Anterior cingulate cortex (tissue), 58 donors: Measurements from ENCODE around the gene NAT9.

Experiments used
- DNase-seq, 58 donors: peaks; one replicate each; lab custom pipeline; 2025; lab: John Stamatoyannopoulos, UW

The NAT9 gene

DNA sequence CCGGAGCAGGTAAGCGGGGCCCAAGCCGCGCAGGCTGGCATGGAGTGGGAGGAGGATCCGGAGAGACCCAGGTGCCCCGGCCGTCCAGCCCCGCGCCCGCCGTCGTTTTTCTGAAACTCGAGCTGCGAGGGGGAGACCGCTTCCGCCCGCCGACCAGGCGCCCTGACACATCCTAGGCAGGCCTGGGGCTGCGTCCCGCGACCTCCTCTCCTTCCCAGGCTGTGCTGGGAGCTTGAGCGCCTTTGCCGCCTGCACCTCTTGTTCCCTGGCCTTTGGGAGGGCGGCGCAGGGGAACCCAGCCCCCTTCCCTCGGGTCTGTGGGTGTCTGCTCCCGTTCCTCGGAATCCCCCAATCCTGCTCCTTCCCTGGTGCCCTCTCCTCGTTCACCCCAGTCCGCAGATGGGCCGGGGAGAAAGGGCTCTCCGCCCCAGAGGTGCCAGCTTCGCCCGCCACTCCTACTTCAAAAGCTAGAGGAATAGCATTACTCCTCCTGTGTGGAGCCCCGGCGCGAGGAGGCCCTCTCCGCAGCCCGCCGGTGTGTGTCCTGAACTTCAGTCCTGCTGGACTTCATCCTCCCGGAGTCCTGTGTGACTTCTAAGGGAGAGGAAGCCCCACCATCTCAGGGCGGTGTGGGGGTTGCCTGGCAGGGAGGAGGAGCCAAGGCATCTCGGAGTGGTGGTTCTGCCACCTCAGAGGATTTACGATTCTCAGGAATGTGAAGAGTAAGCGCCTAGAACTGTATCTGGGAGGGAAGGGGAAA lies 26.7 kb downstream of the NAT9 start:
- no peak for DNase-seq

GRCh38 chr17:74748529-74749278 lies 27.4 kb downstream of the NAT9 start, which contains the start of gene NHERF1:
Gene NHERF1, plus strand, starts transcription at chr17:74748628. Its CDS starts 219 bp downstream, at chr17:74748847.
- DNase-seq, result peak in 54 of 58 donors; percentile 19 to 94 (median 87)

DNA sequence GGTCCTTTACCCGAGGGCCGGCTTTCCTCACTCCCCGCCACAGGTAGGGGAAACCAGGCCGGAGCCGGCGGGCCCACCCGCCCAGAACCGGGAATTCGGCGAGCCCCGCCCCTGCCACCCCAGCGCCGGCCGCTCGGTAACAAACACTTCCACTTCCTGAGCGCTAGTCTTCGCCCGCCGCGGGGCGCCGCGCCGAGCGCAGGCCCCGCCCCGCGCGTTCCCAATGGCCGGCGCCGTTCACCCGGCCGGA lies 27.9 kb downstream of the NAT9 start:
- peak in 4 of 58 donors; percentile 21 to 81 (median 78) for DNase-seq

DNA sequence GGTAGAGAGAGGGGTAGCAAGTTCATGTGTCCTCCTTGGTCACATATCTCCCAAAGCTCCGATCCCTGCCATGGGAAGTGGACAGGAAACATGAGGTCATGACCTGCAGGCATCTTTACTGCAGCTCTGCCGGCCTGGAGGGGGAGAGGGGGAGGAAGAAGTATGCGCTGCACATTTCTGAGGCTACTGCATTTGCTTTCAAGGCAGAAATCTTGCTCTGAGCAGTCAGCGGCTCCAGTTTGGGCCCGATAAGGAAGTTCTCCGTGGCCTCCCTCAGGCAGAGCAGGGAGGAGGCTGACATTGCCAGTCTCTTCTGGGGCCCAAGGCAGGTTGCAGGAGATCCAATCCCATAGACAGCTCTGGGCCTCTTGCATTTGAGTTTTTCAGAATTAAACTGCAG lies 29.2 kb downstream of the NAT9 start:
- no peak for DNase-seq

GRCh38 chr17:74746376-74746775 lies 29.8 kb downstream of the NAT9 start:
- DNase-seq, result no peak

DNA sequence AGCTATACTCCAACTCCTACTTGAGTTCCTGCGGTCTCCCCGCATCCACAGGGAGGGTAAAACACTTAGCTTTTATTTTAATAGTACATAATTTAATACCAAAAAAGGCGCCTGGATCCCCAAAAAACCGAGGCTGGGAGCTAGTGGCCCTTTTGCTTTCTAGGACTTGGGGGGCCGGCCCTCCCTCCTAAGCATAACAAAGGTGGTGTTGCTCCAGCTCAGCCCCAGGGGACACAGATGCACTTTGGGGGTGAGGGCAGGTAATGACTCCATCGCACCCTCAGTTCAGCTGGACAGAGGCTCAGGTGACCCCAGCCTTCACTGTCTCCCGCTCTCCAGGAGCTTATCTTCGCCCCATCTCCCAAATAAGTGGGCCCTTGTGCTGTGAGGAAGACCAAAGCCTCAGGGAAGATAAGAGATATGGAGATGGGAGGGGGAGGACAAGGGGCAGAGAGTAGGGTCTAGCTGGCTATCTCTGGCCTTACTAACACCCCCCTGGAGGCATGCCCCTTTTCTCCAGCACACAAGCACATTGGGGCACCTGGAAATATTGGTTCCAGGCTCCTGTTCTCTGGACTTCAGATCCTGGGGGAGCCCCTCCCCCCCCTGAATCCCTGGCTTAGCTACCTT lies 30.5 kb downstream of the NAT9 start:
- DNase-seq, result no peak

- DNase-seq, result peak in 55 of 58 donors; percentile 25 to 92 (median 68)
Observed at GRCh38 chr17:74744714-74745547, 31.2 kb downstream of the NAT9 start.

DNA sequence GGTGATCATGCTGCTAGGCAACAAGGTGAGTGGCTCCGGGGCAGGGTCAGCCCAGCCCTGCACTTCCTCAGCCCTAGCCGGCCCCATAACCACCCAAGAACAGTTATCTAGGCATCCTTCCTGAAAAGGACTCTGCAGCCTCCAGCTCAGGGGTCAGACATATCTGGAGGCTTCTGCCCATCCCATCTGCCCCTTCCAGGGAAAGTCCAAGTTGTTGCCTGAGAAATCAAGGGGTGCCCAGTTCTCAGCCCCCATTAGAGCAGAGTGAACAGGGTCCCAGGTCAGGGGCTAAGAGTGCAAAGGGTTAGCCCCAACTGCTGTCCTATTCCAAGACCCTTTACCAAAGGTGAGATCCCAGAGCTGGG lies 31.8 kb downstream of the NAT9 start:
- no peak for DNase-seq

- DNase-seq, result no peak
Observed at GRCh38 chr17:74743755-74744154, 32.4 kb downstream of the NAT9 start.

DNA sequence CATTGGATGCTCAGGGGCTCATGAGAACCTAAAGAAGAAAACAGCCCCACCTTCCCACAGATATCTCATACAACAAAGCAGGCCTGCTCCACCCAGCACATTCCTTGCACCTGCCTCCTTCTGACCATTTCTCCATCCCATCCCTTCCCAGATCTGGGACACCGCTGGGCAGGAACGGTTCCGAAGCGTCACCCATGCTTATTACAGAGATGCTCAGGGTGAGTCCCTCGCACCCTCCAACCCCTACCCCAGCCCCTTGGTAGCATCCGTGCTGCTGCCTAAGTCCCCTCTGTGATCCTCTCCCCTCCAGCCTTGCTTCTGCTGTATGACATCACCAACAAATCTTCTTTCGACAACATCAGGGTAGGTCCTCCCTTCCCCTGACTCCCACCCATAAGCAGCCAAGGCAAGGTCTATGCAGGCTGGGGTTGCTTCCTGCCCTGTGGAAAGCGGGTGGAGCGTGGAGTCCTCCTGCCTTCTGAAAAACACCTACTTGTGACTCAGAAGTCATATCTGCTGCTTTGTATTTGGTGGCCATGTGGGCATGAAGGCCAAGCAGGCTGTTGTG lies 33.1 kb downstream of the NAT9 start:
- no peak for DNase-seq

DNA sequence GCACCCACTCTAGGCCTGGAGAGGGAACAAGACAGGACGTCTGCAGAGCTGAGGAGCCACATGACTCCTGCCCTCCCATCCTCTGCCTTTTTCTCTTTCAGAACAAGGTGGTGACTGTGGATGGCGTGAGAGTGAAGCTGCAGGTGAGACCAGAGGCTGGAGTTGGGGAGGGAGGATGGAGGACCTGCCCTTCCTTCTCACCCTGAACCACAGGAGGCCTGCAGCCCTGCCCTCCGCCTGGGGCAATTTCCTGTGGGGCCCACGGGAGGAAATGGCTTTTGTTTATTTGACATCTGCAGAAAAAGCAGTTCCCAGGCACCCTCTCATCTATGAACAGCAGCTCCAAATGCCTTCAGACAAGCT lies 34.0 kb downstream of the NAT9 start:
- DNase-seq, result no peak

DNA sequence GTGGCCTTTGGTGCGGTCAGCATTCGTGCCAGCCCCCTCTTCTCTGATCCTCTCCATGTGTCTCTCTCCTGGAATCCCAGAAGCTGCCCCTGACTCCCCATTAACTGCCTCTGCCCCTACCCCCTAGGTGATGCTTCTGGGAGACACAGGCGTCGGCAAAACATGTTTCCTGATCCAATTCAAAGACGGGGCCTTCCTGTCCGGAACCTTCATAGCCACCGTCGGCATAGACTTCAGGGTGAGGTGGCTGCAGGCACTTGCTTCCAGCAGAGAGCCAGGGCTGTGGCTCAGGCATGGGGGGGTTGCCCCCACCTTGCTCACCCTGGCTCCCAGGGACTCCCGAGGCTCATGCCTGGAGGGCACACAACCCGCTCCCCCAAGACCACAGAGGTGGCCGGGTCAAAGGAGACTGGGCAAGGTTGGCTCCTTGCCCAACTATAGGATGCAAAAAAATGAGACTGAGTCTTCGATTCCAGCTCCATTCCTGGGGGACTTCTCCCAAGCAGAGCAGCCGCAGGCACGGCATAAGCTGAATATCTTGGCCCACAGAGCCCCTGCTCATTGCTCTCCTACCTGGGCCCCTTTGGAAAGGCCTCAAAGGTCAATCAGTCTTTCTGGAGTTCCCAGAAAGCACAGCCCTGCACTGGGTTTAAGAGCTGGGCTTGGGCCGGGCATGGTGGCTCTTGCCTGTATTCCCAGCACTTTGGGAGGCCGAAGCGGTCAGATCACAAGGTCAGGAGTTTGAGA lies 35.3 kb downstream of the NAT9 start:
- no peak for DNase-seq

DNA sequence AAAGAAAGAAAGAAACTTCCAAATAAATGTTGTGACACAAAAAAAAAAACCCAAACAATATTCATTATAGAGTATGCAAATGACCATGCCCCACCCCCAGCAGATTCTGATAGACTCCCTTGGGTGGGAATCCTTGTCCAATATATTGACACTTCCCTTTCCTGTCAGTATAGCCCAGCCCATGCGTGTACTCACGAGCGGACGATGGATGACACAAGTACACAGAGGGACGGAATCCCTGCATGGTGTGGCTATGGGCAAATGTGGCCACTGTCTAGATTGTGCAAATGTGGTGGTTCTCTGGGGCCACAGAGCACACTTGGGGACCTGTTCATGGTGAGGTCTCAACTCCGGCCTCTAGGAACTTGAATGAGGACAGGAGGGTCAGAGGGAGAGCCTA lies 36.0 kb downstream of the NAT9 start:
- DNase-seq, result no peak

- DNase-seq, result no peak
Observed at GRCh38 chr17:74739227-74739831, 36.8 kb downstream of the NAT9 start.

DNA sequence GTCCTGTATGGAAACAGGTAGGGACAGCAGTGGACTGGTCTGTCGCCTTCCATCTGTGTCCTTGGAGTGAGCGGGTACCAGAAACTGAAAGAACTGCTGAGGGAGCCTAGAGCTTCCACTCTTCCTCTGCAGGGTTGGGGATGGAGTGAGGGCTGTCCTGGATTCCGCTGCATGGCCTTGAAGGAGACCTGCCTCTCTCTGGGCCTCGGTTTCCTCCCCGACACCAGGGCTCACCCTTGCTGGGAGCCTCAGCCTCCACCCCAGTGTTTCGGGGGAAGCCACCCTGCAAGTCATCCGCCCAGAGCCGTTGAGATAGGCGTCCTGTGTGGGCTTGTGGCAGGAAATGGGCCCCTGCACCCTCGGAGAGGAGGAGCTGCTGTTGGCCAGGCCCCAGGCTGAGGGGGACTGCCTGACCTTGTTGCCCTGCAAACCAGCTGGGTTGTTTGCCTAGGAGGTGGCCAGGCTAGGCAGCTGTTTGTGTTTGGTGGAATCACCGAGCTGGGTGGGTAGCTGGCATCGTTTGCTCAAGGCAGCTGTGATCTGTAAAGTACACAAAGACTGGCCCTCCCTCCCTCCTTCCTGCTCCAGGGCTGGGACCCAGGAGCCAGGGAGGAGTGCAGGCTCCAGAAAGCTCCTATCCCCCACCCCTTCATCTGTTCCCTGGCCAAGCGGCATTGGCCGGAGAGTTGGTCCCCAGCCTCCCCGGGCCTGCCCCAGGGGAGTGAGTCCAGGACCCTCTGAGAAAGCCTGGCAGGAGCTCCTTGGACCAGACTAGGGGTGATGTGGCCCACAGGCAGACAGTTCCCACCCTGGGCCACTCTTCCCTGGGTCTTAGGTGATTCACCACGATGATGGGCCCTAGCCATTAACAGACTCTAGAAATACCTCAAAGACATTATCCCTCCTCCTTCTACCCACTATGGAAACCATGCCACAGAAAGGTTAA lies 37.8 kb downstream of the NAT9 start:
- no peak for DNase-seq

DNA sequence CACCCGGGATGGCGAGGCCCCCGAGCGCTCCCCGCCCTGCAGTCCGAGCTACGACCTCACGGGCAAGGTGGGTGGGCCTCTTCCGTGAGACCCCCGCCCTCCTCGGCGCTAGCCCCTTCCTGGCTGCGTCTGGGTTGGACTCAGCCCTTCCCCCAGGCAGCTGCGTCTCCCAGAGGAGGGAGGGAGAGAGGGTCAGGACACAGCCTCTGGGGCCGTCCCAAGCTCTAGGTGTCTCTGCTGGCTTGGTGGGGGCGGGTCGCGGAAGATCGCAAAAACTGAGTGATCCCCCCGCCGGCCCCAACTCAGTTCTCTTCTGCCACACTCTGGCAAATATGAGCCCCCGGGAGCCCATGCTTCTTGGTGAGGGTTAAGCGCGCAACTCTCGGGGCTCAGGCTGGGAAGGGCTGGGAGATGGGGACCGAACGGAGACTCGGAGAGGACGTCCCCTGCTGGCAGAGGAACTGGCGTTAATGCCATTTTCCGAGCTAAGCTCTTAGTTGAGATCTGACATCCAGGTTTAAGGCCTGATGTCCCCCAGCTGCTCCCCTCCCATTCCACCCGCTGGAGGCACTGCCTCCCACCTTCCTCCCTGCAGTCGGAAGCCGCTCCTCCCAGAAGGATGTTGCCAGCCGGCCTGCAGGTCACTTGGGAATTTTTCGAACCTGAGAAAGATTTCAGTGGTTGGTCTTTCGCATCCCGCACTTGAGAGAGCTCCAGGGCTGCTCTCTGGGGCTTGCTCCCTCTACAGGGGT lies 38.7 kb downstream of the NAT9 start:
- DNase-seq, result no peak

DNA sequence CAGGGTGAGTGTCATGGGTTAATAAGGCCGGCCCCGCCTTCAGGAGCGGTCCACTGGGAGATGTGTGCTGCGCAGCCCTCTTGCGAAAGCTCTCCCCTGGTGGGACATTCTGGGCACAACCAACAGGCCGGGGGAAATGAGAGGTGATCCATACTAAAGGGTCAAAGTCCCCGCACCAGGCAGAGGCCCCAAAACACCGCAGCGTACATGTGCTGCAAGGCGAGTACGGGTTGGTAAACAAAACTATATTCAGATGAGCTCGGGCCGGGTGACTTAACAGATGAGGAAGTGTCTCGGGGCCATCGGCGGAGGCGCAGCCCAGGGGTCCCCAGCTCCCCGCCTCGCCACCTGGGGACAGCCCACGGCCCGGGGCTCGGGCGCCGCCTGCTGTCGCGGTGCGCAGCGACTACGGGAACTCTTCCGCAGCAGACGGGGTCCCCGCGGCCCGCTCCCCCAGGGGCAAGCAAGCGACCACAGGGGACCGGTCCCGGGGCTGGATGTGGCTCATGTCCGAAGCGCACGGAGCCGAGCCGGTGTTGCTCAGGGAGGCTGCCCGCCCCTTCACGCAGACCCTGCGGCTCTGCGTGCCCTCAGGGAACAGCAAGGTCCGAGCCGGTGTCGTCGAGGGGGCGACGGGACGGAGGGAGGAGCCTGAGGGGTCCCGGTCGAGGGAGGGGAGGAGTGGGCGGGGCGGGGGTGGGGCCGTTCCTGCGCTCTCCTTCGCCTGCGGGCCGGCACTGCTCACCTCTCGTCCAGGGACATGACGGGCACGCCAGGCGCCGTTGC lies 39.4 kb downstream of the NAT9 start, which contains the start of gene RAB37:
TSS of gene RAB37 (plus strand) at position 744 of the 786 bp plus-strand sequence. CDS start at position 761, 17 bp downstream.
- DNase-seq, result no peak
